ENCODE measurements around the gene TEX14.

DNA sequence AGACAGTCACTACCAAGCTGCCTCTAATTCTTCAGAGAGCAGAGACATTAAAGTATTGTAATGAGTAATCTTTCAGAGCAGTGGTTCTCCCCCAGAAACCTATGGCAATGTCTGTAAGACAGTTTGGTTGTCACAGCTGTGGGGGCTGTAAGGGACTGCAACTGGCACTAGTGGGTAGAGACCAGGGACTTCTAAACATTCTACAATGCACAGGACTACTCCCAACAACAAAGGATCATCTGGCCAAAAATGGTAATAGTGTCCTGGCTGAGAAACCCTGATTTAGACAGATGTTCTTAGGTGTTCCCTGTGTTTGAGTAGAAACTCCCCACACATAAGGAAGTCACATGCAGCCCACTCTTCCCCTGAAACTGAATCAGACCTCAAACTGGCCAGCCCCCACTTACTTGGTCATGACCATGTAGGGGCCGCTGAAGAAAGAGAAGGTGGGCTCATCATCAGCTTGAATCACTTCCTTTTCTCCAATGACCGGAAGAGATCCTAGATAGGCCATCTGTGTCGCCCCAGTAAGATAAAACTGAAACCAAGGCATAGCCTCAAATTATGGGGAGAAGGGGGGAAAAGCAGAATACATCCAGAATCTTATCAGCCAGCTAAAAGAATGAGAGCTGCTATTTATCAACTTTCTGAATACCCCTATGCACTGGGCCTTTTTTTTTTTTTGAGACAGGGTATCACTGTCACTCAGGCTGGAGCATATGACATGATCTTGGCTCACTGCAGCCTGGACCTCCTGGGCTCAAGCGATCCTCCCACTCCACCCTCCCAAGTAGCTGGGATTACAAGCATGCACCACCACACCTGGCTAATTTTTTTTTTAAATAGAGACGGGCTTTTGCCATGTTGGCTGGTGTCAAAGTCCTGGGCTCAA lies 75.8 kb downstream of the TEX14 start:
- TF ChIP-seq, protein P1, sequence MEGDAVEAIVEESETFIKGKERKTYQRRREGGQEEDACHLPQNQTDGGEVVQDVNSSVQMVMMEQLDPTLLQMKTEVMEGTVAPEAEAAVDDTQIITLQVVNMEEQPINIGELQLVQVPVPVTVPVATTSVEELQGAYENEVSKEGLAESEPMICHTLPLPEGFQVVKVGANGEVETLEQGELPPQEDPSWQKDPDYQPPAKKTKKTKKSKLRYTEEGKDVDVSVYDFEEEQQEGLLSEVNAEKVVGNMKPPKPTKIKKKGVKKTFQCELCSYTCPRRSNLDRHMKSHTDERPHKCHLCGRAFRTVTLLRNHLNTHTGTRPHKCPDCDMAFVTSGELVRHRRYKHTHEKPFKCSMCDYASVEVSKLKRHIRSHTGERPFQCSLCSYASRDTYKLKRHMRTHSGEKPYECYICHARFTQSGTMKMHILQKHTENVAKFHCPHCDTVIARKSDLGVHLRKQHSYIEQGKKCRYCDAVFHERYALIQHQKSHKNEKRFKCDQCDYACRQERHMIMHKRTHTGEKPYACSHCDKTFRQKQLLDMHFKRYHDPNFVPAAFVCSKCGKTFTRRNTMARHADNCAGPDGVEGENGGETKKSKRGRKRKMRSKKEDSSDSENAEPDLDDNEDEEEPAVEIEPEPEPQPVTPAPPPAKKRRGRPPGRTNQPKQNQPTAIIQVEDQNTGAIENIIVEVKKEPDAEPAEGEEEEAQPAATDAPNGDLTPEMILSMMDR (conservative IDR thresholded peaks at IDR 0.05 in 1 of 2, IDR thresholded peaks at IDR 0.05 in 1 of 2; ENCODE audit: low read depth in 1 of 2, low read length in 2 of 2), result no peak
- TF ChIP-seq EZH2 (IDR thresholded peaks at IDR 0.05; ENCODE audit: low read length, missing control alignments), result no peak

Data from fibroblast of lung (primary cell).